ENCODE measurements around the gene POLR2J.

- TF ChIP-seq POLR2AphosphoS5 (IDR thresholded peaks at IDR 0.05) = no peak
- TF ChIP-seq CTCF (IDR thresholded peaks at IDR 0.05) = no peak
Measured at GRCh38 chr7:102439963-102440795, 38.5 kb downstream of the POLR2J start.

All from gastroesophageal sphincter (tissue), 3 donors.